HepG2 (cell line): Measurements from ENCODE around the gene EXOC7. TPM values are rescaled to one million over a fixed set of nuclear protein-coding genes. Genes with fewer than 3 reads are reported as not detected.
A peak's percentile ranks its signal among the peaks of the same experiment; 100 is the strongest.

Experiments
- ATAC-seq: fragments of 200-7000 bp; cut with Tn5 transposase; 3 replicates; pipeline ENCODE4 v1.9.1; 2020; ENCODE audit warnings: mild to moderate bottlenecking, moderate library complexity
- BruUV-seq: library from RNA; stranded (reverse); fragments of 400-500 nt; replicated peaks from 2 replicates; lab custom pipeline; 2021; lab: Mats Ljungman, UMichigan
- CTCF ChIA-PET: fragments of 300-600 bp; formaldehyde crosslinking; extraction: SDS; loops from one replicate; lab custom pipeline; 2021; ENCODE audit warnings: low total read pairs, inconsistent platforms, low intra/inter-chr PET ratio; lab: Yijun Ruan, JAX
- POLR2A ChIA-PET: fragments of 350-600 bp; sonication (Branson Sonifier 250); formaldehyde crosslinking; loops from one replicate; lab custom pipeline; 2020; ENCODE audit warnings: antibody characterized with exemption, inconsistent platforms; lab: Yijun Ruan, JAX
- DNase-seq: peaks from one replicate; pipeline ENCODE4 v3.0.0-alpha.2; 2015; ENCODE audit warnings: low spot score
- FAIRE-seq: peaks from 3 replicates; lab custom pipeline; 2011; peaks lifted over from hg19 to GRCh38; lab: Jason Lieb, UNC
- H2AFZ ChIP-seq: one replicate; pipeline ENCODE4 v1.6.1; 2011; ENCODE audit warnings: low read length, inconsistent platforms
- H3K27ac ChIP-seq: fragments of 300-600 bp; 3 replicates; pipeline ENCODE4 v1.8.0; 2011; ENCODE audit warnings: mixed run types, mild to moderate bottlenecking, mixed read lengths, low read length, inconsistent platforms; ENCODE audit not compliant: insufficient read depth; ENCODE audit errors: extremely low read length
- H3K27me3 ChIP-seq, 2 experiments: fragments of 200-600 bp in 1 of 2; 2 replicates in 1 of 2; 3 replicates in 1 of 2; pipeline versions ENCODE4 v1.6.0 to v1.8.0; 2011; ENCODE audit warnings: low read length in 2 of 2, mild to moderate bottlenecking in 2 of 2, moderate library complexity in 2 of 2, inconsistent platforms in 1 of 2; ENCODE audit not compliant: insufficient read depth in 2 of 2, control insufficient read depth in 1 of 2
- H3K36me3 ChIP-seq, 2 experiments: fragments of 200-600 bp in 1 of 2; replicated peaks in 1 of 2; 2 replicates in 1 of 2; 3 replicates in 1 of 2; pipeline versions ENCODE4 v1.5.1 to v1.8.0; 2011; ENCODE audit warnings: low read length in 2 of 2, inconsistent platforms in 1 of 2; ENCODE audit not compliant: insufficient read depth in 2 of 2, control insufficient read depth in 1 of 2
- H3K4me1 ChIP-seq: 2 replicates; pipeline ENCODE4 v1.5.1; 2012; ENCODE audit warnings: low read length, inconsistent platforms; ENCODE audit not compliant: insufficient read depth
- H3K4me2 ChIP-seq: 2 replicates; pipeline ENCODE4 v1.6.0; 2011; ENCODE audit warnings: low read depth, low read length, inconsistent platforms
- H3K4me3 ChIP-seq, 3 experiments: fragments of 200-600 bp in 1 of 3; sonication (generic), shearing (Covaris generic) in 1 of 3; replicated peaks in 1 of 3; 2 replicates each; pipeline ENCODE4 v1.5.1; 2011 to 2016; ENCODE audit warnings: low read length in 3 of 3, inconsistent platforms in 2 of 3, low read depth in 2 of 3, mild to moderate bottlenecking in 2 of 3, control low read depth in 1 of 3, mixed read lengths in 1 of 3; ENCODE audit not compliant: insufficient read depth in 1 of 3
- H3K79me2 ChIP-seq: one replicate; pipeline ENCODE4 v1.6.1; 2011; ENCODE audit warnings: low read length, inconsistent platforms; ENCODE audit not compliant: insufficient read depth
- H3K9ac ChIP-seq: 2 replicates; pipeline ENCODE4 v1.6.0; 2011; ENCODE audit warnings: mild to moderate bottlenecking, low read depth, low read length, inconsistent platforms; ENCODE audit not compliant: insufficient read depth
- H3K9me3 ChIP-seq: 2 replicates; pipeline ENCODE4 v1.5.1; 2012; ENCODE audit warnings: mild to moderate bottlenecking, low read length
- H4K20me1 ChIP-seq: 2 replicates; pipeline ENCODE4 v1.6.0; 2011; ENCODE audit warnings: inconsistent platforms, mild to moderate bottlenecking, low read length, moderate library complexity; ENCODE audit not compliant: insufficient read depth
- AGO2 ChIP-seq: fragments of 200-400 bp; formaldehyde crosslinking; optimal IDR thresholded peaks from 2 replicates; pipeline ENCODE3; 2017; ENCODE audit warnings: mild to moderate bottlenecking, low read depth, low read length, moderate library complexity
- E2F2 ChIP-seq: sonication (generic); formaldehyde crosslinking; IDR thresholded peaks from 2 replicates; pipeline ENCODE4 v1.4.0; 2020; ENCODE audit warnings: missing genetic modification reagents, borderline replicate concordance
- EED ChIP-seq: sonication (generic); formaldehyde crosslinking; IDR thresholded peaks from 2 replicates; pipeline ENCODE4 v1.5.0; 2020; ENCODE audit warnings: mild to moderate bottlenecking, missing genetic modification reagents
- FOXK1 ChIP-seq: sonication (generic); formaldehyde crosslinking; IDR thresholded peaks from 2 replicates; pipeline ENCODE4 v1.4.0; 2020; ENCODE audit warnings: low read depth, missing genetic modification reagents, borderline replicate concordance
- GPBP1L1 ChIP-seq: sonication (generic); formaldehyde crosslinking; IDR thresholded peaks from 2 replicates; pipeline ENCODE4 v1.5.0; 2020; ENCODE audit warnings: mild to moderate bottlenecking, missing genetic modification reagents
- MEF2D ChIP-seq: sonication (generic); formaldehyde crosslinking; IDR thresholded peaks from 2 replicates; pipeline ENCODE4 v1.5.1; 2020; ENCODE audit warnings: mild to moderate bottlenecking, missing genetic modification reagents
- PLSCR1 ChIP-seq: sonication (generic); formaldehyde crosslinking; IDR thresholded peaks from 2 replicates; pipeline ENCODE4 v1.5.0; 2020; ENCODE audit warnings: missing genetic modification reagents, mild to moderate bottlenecking, borderline replicate concordance
- RBFOX2 ChIP-seq: fragments of 200-400 bp; formaldehyde crosslinking; IDR thresholded peaks from 2 replicates; pipeline ENCODE4 v1.6.1; 2017; ENCODE audit warnings: low read depth, mild to moderate bottlenecking, low read length
- TFDP1 ChIP-seq: IDR thresholded peaks from 2 replicates; pipeline ENCODE4 v1.6.1; 2016; ENCODE audit warnings: missing compliant biosample characterization, missing genetic modification reagents, borderline replicate concordance
- ZBTB26 ChIP-seq: IDR thresholded peaks from 2 replicates; pipeline ENCODE4 v1.6.1; 2016; ENCODE audit warnings: missing compliant biosample characterization, missing genetic modification reagents, borderline replicate concordance
- ZBTB44 ChIP-seq: sonication (generic); formaldehyde crosslinking; IDR thresholded peaks from 2 replicates; pipeline ENCODE4 v1.4.0; 2020; ENCODE audit warnings: missing genetic modification reagents
- ZNF253 ChIP-seq: sonication (generic); formaldehyde crosslinking; IDR thresholded peaks from 2 replicates; pipeline ENCODE4 v1.8.0; 2022; ENCODE audit warnings: mild to moderate bottlenecking, missing genetic modification reagents, borderline replicate concordance
- WGBS: methylation state at CpG from one replicate; pipeline ENCODE4 v1.1.6; 2017; ENCODE audit warnings: low lambda C conversion rate; 5-methylcytosine and 5-hydroxymethylcytosine counted together
- in situ Hi-C: cut with HindIII; loops from 2 replicates; pipeline ENCODE4 v1.10.0; 2017; ENCODE audit warnings: low pct_unique_long_range_greater_than_20kb; ENCODE audit not compliant: extremely low pct_ligation_motif_present
- intact Hi-C: fragments of 100-400 bp; cut with micrococcal nuclease; formaldehyde crosslinking; loops from one replicate; pipeline ENCODE4 v1.10.0; 2022; ENCODE audit not compliant: unreplicated experiment
- polyA plus RNA-seq, 8 experiments: library from polyadenylated mRNA; depleted of rRNA in 3 of 8; stranded (reverse) in 7 of 8; unstranded in 1 of 8; fragments of >200 nt; fragmentation: Illumina TruSeq in 4 of 8; extraction: Trizol in 4 of 8; gene quantifications; 2 replicates each; pipeline versions ENCODE4 v1.2.1 to v1.2.3, GENCODE V29; 2011 to 2016; ENCODE audit warnings: low read depth in 4 of 8, missing spikeins in 1 of 8, mixed read lengths in 1 of 8; ENCODE audit not compliant: insufficient read depth in 1 of 8
- total RNA-seq, 5 experiments: library from RNA; depleted of rRNA; stranded (reverse); fragments of >200 nt; fragmentation: Illumina TruSeq; extraction: Trizol; gene quantifications; 2 replicates each; pipeline ENCODE4 v1.2.3, GENCODE V29; 2016; ENCODE audit warnings: low read depth in 1 of 5

The EXOC7 gene
- total and polyA plus RNA-seq, 2 of the 13 experiments (the other 11 are each of a cell fraction or from before 2014, with no cell fraction given), result 86.9 to 116 TPM

GRCh38 chr17:76090517-76091129, 13.0 kb downstream of the EXOC7 start (continued):
- TF ChIP-seq PLSCR1 (CRISPR knock-in tag), result no peak

GRCh38 chr17:76089680-76090516, 13.7 kb downstream of the EXOC7 start:
- H3K9ac ChIP-seq, result no peak overlapping the region
- H3K4me2 ChIP-seq, result no peak overlapping the region
- FAIRE-seq (no peak), ATAC-seq (no peak), DNase-seq (no peak)
- no peak overlapping the region for H2AFZ ChIP-seq
- ChIA-PET CTCF (interaction anchor here (0.6 kb wide), 1 partner anchor 229 kb away, joined by 3 read pairs; no protein-coding TSS in a partner anchor), POLR2A (interaction anchor here (1.5 kb wide), 1 partner anchor 13 kb away, joined by 5 read pairs; the partner anchor contains the start of gene EXOC7)
- H3K36me3 ChIP-seq, result peaks cover 74 to 92% of the 10 kb centered on the region in 2 experiments
- 94% methylated on average over 32 of the region's 32 CpGs for WGBS
- no peak overlapping the region for H3K4me3 ChIP-seq
- BruUV-seq, result no TSS peak
- in situ Hi-C loops (no loop called here), intact Hi-C loops (no loop called here)
- H3K79me2 ChIP-seq, result no peaks in the 10 kb centered on the region
- no peaks in the 10 kb centered on the region for H4K20me1 ChIP-seq
- no peaks in the 10 kb centered on the region for H3K27me3 ChIP-seq
- no peaks in the 10 kb centered on the region for H3K9me3 ChIP-seq
- no peaks in the 10 kb centered on the region for H3K4me1 ChIP-seq
- H3K27ac ChIP-seq, result no peak overlapping the region
- TF ChIP-seq AGO2 (peak; percentile 66), ZNF253 (CRISPR knock-in tag) (no peak), ZBTB26 (CRISPR knock-in tag) (no peak), GPBP1L1 (CRISPR knock-in tag) (no peak), EED (CRISPR knock-in tag) (0 out of 2 replicates have a peak, but pooled peaks have one; percentile 20), MEF2D (CRISPR knock-in tag) (no peak), FOXK1 (CRISPR knock-in tag) (no peak), TFDP1 (CRISPR knock-in tag) (no peak), RBFOX2 (peak; percentile 45), E2F2 (CRISPR knock-in tag) (no peak), ZBTB44 (CRISPR knock-in tag) (no peak)
